Activated CD4-positive, alpha-beta T cell treated with anti-CD3 and anti-CD28 coated beads for 4 hours (primary cell): ENCODE data around the gene NUAK1.
"Not testable (repeated sequence)": the region's sequence is repeated elsewhere in the genome, so short reads cannot be mapped to it uniquely, and the experiment has no call there.

ENCODE experiments used
- DNase-seq, 2 donors: peaks; one replicate each; pipeline ENCODE4 v3.0.0-alpha.2; 2020

Gene NUAK1

GRCh38 chr12:106030210-106031071 lies 108.3 kb downstream of the NUAK1 start:
- DNase-seq = no peak

GRCh38 chr12:106029532-106029931 lies 109.2 kb downstream of the NUAK1 start:
- DNase-seq = no peak

- no peak for DNase-seq
These were observed 110.8 kb downstream of the NUAK1 start for GRCh38 chr12:106027911-106028310.

- DNase-seq = no peak
These were observed 111.5 kb downstream of the NUAK1 start for GRCh38 chr12:106027286-106027685.

GRCh38 chr12:106025129-106025528 lies 113.6 kb downstream of the NUAK1 start:
- no peak for DNase-seq

- no peak for DNase-seq
These were observed 115.7 kb downstream of the NUAK1 start for GRCh38 chr12:106023039-106023438.

GRCh38 chr12:106022568-106023012 lies 116.2 kb downstream of the NUAK1 start:
- DNase-seq = no peak

- no peak for DNase-seq
These were observed 117.2 kb downstream of the NUAK1 start for GRCh38 chr12:106021516-106021915.

- DNase-seq = no peak
These were observed 118.0 kb downstream of the NUAK1 start for GRCh38 chr12:106020736-106021135.

- DNase-seq = no peak
These were observed 119.6 kb downstream of the NUAK1 start for GRCh38 chr12:106019144-106019543.

- DNase-seq = no peak
These were observed 120.5 kb downstream of the NUAK1 start for GRCh38 chr12:106018286-106018685.

GRCh38 chr12:106016601-106017278 lies 122.0 kb downstream of the NUAK1 start:
- DNase-seq = not testable (repeated sequence)

GRCh38 chr12:106015646-106016045 lies 123.1 kb downstream of the NUAK1 start:
- no peak for DNase-seq

- DNase-seq = no peak
These were observed 124.8 kb downstream of the NUAK1 start for GRCh38 chr12:106013941-106014340.
